Skin of body (tissue), 2 donors: Measurements from ENCODE around the gene KLHL22. TPM values are rescaled to one million over a fixed set of nuclear protein-coding genes. Genes with fewer than 3 reads are reported as not detected.
"Not testable (repeated sequence)": the region's sequence is repeated elsewhere in the genome, so short reads cannot be mapped to it uniquely, and the experiment has no call there.

Source experiments
- DNase-seq: peaks from one replicate; lab custom pipeline; 2025; lab: John Stamatoyannopoulos, UW
- total RNA-seq: library from RNA; depleted of rRNA; stranded (reverse); fragments of >200 nt; gene quantifications from one replicate; pipeline ENCODE4 v1.2.3, GENCODE V29; 2014

KLHL22 gene
- total RNA-seq, 1 donor from 2014 or later: 31.0 TPM

DNA sequence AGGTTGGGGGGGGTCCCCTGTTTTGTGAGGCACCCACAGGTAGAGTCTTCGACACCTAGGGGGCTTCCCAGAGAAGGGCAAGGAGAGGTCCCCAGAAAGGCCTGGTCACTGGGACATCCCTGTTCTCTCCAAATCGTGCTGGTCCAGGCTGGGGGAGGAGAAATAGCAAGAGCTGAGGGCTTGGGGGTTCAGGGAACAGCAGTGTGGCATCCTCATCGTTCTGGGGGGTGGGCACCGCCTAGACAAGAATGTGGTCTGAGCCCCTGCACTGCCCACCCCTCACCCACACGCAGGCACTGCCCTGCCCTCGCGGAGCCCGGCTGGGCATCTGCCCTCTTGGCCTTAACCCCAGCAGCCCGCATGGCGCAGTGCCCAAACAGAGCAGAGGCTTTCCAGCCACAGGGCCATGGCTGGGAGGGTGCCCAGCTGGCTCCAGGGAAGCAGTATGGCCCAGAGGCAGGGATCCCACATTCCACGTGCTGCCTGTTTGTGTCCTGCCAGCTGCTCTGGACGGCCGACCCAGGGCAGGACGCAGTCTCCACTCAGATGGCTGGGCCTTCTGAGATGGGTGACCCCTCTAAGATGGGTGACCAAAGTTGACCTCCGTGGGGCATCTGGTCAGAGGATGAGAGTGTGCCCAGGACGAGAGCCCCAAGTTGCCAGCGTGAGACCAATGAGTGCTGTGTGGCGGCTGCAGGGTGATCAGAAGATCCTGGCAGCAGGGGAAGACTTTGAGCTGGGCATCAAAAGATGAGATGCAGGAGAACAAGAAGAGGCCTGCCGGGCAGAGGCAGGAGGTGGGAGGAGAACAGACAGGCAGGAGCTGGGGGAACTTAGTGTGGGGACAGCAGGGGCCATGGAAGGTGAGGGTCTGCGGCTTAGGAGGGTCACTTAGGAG, 72.3 kb downstream of the KLHL22 start:
- no peak for DNase-seq

DNA sequence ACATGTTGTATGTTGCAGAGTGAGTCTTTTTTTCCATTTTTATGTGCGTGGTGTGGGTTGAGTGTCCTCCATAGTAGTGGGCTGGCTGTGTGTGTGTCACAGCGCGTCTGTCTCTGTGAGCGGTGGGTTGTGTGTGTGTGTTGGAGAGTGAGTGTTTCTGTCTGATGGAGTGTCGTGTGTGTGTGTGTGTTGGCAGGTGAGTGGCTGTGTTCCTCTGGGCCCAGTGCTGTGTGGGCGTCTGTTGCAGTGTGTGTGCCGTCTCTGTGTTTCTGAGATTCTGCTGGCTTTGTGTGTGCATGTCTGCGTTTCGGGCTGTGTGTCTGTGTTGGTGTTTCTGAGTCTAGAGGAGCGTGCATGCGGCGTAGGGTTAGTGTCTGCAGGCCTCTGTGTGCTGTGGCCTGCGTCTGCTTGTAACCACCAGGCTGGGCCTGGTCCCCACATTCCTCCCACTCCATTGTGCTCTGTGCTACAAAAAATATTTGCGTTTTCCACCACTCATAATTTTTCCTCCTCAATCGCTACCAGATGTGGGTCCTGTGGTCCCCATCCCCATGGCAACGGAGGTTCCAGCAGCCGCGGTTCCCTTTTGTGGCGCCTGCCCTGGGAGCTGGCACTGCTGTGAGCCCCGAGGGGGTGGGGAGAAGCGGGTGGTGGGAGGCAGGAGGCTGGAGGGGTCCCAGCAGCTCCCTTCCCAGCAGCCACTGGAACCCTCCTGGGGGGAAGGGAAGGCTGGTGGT, 73.2 kb downstream of the KLHL22 start:
- peak; percentile 92 for DNase-seq

DNA sequence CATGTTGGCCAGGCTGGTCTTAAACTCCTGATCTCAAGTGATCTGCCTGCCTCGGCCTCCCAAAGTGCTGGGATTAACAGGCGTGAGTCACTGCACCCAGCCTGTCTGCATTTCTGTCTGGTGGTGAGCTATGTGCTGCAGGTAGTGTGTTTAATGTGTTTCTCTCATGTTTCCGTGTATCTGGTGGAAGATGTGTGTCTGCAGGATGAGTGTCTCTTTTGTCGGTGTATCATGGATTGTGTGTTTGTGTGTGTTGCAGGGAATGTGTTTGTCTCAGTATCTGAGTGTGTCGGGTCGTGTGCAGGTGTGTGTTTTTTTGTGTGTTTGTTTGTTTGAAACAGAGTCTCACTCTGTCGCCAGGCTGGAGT, 74.1 kb downstream of the KLHL22 start:
- DNase-seq: no peak

DNA sequence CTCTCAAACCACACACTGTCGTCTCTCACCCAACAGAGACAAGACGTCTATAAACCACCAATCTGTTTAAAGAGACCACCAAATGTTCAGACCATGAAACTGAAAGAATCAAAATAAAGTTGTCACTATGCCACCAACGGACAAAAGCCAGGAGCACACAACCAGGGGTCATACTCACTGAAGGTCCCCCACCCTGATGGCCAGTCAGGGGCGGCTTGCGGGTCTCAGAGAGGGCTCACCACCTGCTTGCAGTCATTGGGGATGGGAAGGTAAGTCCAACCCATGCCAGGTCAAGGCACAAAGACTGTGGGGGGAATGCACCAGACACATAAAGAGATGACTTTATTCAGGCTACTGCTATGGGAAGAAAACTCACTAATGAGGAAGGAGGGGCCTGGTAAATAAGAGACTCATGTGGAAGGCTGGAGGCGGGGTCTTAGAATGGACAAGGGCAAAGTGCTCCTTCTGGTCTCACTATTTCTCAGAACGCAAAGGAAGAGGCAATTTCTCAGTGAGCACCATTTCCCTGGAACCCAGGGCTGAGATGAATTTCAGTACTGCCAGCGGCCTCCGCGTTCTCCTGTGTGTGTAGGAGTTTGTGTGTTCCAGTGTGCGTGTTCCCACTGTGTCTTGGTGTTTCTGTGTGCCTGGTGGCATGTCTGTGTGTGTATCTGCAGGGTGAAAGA, 75.3 kb downstream of the KLHL22 start:
- DNase-seq: peak; percentile 20

DNA sequence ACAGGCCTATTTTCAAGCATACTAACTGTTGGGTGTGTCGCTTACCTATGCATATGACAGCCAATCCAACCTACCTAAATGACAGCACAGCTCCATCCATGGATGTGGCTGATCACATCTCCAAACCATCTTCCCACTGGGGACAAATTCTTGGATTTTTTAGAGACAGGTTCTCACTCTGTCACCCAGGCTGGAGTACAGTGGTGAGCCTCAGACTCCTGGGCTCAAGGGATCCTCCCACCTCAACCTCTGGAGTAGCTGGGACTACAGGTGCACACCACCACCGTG, 76.0 kb downstream of the KLHL22 start:
- DNase-seq: no peak

DNA sequence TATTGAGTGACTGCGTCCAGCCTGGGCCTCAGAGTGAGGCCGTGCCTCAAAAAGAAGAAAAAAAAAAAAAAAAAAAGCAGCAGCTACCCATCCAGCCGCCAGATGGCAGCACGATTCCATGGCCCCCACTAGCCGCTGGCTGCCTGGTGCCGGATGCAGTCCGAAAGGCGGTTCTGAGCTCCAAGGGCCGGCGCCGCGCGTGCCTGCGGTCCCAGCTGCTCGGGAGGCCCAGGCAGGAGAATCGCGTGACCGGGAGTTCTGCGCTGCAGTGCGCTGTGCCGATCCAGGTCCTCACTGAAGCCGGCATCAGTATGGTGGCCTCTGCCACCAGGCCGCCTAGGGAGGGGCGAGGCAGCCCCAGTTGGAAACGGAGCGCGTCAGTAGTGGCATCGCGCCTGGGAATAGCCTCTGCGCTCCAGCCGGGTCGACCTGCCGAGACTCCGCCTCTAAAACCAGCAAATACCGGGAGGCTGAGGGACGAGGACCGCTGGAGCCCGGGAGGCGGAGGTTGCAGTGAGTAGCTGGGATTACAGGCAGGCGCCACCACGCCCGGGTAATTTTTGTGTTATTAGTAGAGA, 77.3 kb downstream of the KLHL22 start:
- DNase-seq: peak; percentile 73

DNA sequence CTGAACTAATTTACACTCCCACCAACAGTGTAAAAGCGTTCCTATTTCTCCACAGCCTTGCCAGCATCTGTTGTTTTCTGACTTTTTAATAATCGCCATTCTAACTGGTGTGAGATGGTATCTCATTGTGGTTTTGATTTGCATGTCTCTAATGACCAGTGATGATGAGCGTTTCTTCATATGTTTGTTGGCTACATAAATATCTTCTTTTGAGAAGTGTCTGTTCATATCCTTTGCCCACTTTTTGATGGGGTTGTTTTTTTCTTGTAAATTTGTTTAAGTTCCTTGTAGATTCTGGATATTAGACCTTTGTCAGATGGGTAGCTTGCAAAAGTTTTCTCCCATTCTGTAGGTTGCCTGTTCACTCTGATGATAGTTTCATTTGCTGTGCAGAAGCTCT, 79.9 kb downstream of the KLHL22 start:
- not testable (repeated sequence) for DNase-seq

DNA sequence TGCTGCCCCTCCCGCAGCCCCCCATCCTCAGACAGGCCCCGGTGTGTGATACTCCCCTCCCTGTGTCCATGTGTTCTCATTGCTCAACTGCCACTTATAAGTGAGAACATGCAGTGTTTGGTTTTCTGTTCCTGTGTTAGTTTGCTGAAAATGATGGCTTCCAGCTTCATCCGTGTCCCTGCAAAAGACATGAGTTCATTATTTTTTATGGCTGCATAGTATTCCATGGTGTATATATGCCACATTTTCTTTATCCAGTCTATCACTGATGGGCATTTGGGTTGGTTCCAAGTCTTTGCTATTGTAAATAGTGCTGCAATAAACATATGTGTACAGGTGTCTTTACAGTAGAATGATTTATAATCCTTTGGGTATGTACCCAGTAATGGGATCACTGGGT, 80.4 kb downstream of the KLHL22 start:
- DNase-seq: not testable (repeated sequence)

DNA sequence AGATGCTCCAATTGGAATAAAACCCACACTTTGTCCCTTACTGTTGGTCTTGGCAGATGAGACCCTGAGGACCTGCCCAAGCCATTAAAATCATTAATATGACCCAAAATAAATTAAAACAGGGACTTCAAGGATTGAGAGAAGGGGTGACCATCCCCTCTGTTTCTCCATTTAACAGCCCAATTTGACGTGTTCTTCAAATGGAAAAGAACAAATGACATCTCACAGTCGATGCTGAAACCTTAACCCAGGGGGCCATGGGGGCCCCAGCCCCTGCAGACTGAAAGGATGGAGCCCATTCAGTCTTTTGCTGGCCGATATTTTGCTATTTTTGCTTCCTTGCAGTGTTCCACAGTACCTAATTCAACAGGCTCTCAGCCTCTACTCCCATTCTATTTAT, 81.1 kb downstream of the KLHL22 start:
- no peak for DNase-seq

DNA sequence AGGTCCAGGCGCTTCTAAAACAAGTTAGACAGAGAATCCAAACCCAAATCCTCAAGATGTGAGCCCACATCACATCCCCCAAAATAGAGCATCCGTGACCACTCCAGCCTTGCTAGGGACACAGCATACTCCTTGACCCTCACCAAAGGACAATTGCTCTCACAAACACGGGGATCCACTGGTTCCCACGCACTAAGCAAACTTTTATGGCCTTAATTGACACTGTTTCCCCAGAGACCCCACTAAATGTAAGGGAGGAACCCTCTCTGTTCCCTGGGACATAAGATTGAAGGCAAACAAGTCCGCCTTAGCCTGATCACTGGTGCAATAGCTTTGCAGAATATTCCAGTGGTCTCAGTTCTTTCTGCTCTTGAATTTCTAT, 81.5 kb downstream of the KLHL22 start:
- no peak for DNase-seq

DNA sequence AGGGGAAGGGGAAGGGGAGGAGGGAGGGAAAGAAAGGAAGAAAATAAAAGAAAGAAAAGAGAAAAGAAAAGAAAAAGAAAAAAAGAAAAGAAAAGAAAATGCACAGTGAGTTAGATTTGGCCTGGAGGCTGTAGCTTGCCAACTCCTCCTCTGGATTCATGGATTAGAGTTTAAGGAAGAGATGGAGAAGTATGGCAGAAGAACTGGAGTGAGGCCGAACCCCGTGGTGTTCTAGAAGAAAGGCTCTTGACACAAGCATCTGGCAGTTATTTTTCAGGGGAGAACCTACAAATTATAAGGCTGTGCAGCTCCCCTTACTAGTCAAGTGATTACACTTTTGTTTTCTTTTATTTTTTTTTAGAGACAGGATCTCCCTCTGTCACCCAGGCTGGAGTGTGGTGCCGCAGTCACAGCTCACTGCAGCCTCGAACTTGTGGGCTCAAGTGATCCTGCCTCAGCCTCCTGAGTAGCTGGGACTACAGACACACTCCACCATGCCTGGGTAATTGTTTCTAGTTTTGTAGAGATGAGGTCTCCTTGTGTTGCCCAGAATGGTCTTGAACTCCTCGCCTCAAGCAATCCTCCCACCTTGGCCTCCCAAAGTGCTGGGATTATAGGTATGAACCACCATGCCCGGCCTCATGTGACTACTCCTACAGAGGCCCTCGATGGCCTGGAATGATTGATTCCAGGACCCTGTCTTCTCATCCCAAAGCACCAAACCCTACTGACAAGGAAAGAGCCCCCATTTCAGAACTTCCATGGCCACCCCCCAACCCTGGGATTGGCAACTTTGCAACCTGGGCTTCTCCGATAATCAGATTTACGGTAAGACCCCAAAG, 82.2 kb downstream of the KLHL22 start:
- no peak for DNase-seq

DNA sequence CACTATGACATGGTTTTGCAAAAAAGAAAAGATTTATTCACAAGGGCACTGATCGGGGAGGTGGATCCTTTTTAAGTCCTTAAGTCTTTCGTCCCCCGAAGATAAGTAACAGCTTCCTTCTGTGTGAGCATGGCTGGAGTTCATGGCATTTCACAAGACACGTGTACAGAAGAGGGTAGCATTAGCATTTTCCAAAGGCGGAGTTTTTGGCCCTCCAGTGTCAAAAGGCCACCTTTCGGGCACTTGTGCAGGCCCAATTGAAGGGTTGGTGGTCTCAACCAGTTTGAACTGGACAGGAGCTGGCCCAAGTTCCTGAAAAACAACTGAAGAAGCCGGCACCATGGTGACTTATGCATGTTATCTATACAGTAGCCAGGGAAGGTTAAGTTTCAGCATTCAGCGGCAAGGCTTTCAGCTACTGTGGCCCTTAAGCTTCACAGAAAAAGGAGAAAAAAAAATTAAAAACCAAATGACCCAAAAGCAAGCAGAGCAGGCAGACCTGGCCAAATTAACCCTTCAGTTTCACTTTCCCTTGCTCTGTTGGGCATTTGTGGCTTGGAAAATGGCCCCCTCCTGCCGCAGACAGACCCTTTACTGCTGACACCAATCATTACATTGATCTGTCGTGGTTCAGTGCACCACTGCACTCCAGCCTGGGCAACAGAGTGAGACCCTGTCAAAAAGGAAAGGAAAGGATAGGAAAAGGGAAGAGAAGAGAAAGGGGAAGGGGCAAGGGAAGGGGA, 83.0 kb downstream of the KLHL22 start:
- DNase-seq: no peak

DNA sequence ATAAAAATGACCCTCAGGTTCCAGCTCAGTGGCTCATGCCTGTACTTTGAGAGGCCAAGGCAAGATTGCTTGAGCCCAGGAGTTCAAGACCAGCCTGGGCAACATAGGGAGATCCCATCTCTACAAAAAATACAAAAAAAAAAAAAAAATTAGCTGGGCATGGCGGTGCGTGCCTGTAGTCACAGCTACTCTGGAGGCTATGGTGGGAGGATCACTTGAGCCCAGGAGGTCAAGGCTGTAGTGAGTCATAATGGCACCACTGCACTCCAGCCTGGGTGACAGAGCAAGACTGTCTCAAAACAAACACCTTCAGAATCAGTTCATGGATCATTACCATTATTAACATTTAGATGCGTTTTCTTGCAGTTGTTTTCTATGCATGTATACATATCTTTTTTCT, 86.2 kb downstream of the KLHL22 start:
- not testable (repeated sequence) for DNase-seq

DNA sequence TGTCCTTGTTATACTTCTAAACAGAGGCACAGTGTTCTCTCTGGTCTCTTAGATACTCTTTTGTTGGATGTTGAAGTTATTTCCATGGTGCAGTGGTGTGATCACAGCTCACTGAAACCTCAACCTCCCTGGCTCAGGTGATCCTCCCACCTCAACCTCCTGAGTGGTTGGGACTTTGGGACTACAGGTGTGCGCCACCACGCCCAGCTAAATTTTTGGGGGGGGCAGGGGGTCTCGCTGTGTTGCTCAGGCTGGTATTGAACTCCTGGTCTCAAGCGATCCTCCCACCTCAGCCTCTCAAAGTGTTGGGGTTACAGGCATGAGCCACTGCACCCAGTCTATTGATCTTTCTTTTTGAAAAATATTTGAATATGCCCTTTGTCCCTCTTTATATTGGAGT, 86.7 kb downstream of the KLHL22 start:
- DNase-seq: no peak

DNA sequence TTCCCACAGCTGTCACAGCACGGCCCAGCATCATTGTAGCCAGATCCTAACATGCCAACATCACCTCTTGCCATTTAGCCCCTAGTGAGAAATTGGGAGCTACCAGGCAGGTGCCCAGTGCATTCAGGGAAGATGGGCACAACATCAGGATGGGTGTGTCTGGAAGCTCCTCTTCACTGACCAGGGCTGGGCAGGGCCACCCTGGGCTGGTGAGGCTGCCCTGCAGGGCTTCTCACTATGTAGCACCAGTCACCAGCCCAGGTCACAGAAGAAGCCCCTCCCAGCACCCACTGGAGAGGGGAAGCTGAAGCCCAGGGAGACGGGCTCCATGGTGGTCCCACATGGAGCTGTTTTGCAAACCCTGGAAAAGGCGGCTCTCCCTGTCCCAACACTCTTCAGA, 87.8 kb downstream of the KLHL22 start:
- DNase-seq: no peak

DNA sequence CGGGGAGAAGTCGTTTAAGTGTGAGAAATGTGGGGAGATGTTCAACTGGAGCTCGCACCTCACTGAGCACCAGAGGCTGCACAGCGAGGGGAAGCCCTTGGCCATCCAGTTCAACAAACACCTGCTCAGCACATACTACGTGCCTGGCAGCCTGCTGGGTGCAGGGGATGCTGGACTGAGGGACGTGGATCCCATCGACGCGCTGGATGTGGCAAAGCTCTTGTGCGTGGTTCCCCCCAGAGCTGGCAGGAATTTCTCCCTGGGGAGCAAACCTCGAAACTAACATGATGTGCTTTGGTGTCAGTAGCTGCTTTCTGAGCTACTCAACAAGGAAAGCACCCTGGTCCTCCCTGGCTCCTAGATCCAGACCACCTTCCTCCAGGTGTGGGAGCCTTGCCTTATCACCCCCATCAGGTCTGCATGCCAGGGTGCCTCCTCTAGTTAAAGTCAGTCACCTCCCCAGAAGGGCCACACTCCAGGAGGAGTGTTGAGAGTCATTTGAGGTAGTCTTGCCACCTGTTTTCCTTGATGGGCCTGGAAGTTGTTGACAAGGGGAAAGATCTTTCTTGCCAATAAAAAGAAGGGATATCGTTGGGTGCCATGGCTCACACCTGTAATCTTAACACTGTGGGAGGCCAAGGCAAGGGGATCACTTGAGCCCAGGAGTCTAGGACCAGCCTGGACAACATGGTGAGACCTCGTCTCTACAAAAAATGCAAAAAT, 88.7 kb downstream of the KLHL22 start:
- no peak for DNase-seq

DNA sequence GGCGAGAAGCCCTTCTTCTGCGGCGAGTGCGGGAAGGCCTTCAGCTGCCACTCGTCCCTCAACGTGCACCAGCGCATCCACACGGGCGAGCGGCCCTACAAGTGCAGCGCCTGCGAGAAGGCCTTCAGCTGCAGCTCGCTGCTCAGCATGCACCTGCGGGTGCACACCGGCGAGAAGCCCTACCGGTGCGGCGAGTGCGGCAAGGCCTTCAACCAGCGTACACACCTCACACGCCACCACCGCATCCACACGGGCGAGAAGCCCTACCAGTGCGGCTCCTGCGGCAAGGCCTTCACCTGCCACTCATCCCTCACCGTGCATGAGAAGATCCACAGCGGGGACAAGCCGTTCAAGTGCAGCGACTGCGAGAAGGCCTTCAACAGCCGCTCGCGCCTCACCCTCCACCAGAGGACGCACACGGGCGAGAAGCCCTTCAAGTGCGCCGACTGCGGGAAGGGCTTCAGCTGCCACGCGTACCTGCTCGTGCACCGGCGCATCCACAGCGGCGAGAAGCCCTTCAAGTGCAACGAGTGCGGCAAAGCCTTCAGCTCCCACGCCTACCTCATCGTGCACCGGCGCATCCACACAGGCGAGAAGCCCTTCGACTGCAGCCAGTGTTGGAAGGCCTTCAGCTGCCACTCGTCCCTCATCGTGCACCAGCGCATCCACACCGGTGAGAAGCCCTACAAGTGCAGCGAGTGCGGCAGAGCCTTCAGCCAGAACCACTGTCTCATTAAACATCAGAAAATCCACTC, 89.5 kb downstream of the KLHL22 start:
- DNase-seq: no peak

DNA sequence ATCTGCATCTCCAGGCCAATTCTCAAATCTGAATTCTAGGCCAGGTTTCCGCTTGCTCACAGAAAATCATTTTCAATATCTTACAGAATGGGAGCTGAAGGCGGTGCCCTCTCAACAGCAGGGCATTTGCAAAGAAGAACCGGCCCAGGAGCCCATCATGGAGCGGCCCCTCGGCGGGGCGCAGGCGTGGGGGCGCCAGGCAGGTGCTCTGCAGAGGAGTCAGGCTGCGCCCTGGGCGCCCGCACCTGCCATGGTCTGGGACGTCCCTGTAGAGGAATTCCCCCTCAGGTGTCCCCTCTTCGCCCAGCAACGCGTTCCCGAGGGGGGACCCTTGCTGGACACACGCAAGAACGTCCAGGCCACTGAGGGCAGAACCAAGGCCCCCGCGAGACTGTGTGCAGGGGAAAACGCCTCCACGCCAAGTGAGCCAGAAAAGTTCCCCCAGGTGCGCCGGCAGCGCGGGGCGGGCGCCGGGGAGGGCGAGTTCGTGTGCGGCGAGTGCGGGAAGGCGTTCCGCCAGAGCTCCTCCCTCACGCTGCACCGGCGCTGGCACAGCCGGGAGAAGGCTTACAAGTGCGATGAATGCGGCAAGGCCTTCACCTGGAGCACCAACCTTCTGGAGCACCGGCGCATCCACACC, 90.2 kb downstream of the KLHL22 start:
- no peak for DNase-seq

DNA sequence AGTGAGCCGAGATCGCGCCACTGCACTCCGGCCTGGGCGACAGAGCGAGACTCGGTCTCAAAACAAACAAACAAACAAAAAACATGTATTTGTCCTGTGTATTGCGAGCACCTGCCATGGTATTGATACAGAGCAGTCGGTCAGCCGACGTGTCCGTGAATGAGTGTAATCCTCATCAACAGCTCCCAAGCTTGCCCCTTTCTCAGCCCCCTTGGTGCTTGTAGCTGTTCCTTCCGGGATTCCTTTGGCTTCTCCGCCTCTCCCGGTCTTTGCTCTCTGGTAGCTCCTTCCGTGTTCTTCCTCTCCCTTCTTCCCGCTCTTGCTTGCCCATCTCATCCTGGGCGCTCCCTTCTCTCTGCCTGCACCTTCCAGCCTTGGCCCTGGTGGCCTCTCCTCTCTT, 90.7 kb downstream of the KLHL22 start:
- DNase-seq: no peak
